Astrocyte of the spinal cord (primary cell): ENCODE measurements around the gene GPSM1.
A peak's percentile ranks its signal among the peaks of the same experiment; 100 is the strongest.

Experiments
- DNase-seq: peaks from one replicate; pipeline ENCODE4 v3.0.0; 2011; ENCODE audit warnings: low read depth, low spot score
- H3K4me3 ChIP-seq: 2 replicates; pipeline ENCODE4 v1.5.1; 2011; ENCODE audit warnings: low read depth, mild to moderate bottlenecking, low read length, moderate library complexity
- CTCF ChIP-seq: IDR thresholded peaks from 2 replicates; pipeline ENCODE4 v1.5.1; 2012; ENCODE audit warnings: low read depth, mild to moderate bottlenecking, low read length, inconsistent platforms
- in situ Hi-C: cut with HindIII; loops from 2 replicates; pipeline ENCODE4 v1.10.0; 2017; ENCODE audit warnings: low sequenced_read_pairs

GPSM1 gene

GRCh38 chr9:136281421-136282271 is 45.7 kb upstream of the GPSM1 start:
- TF ChIP-seq CTCF: no peak
- in situ Hi-C loops: no loop called here
- H3K4me3 ChIP-seq: no peak overlapping the region
- no peak for DNase-seq

GRCh38 chr9:136282272-136282861 is 45.0 kb upstream of the GPSM1 start:
- TF ChIP-seq CTCF: no peak
- no peak overlapping the region for H3K4me3 ChIP-seq
- in situ Hi-C loops: no loop called here
- no peak for DNase-seq

GRCh38 chr9:136283291-136284235 is 43.8 kb upstream of the GPSM1 start:
- no peak overlapping the region for H3K4me3 ChIP-seq
- in situ Hi-C loops: no loop called here
- peak; percentile 87 for TF ChIP-seq CTCF
- DNase-seq: peak; percentile 45

- in situ Hi-C loops: no loop called here
- DNase-seq: no peak
- H3K4me3 ChIP-seq: no peak overlapping the region
- TF ChIP-seq CTCF: no peak
These were observed 43.0 kb upstream of the GPSM1 start for GRCh38 chr9:136284311-136284710.

GRCh38 chr9:136284951-136285350 is 42.4 kb upstream of the GPSM1 start:
- TF ChIP-seq CTCF: no peak
- in situ Hi-C loops: no loop called here
- no peak for DNase-seq

GRCh38 chr9:136285501-136286358 is 41.6 kb upstream of the GPSM1 start:
- DNase-seq: no peak
- in situ Hi-C loops: no loop called here
- no peak overlapping the region for H3K4me3 ChIP-seq
- TF ChIP-seq CTCF: no peak

More at GRCh38 chr9:136284951-136285350, 42.4 kb upstream of the GPSM1 start:
- no peak overlapping the region for H3K4me3 ChIP-seq
